ENCODE results near the gene FRMD6.

Gene FRMD6

GRCh38 chr14:51701951-51702350 lies 50.2 kb downstream of the FRMD6 start:
- no peak overlapping the region for H3K27ac ChIP-seq
- no peak for TF ChIP-seq CTCF (conservative IDR thresholded peaks at IDR 0.05)
- TF ChIP-seq ZFX (IDR thresholded peaks at IDR 0.05): no peak

GRCh38 chr14:51703787-51704186 lies 52.1 kb downstream of the FRMD6 start:
- H3K27ac ChIP-seq: no peak overlapping the region
- no peak for TF ChIP-seq CTCF (conservative IDR thresholded peaks at IDR 0.05)

GRCh38 chr14:51704545-51704944 lies 52.8 kb downstream of the FRMD6 start:
- no peak for TF ChIP-seq ZFX (IDR thresholded peaks at IDR 0.05)
- no peak; the same call in 1 of the 2 replicates for TF ChIP-seq CTCF (conservative IDR thresholded peaks at IDR 0.05)
- H3K27ac ChIP-seq: no peak overlapping the region

GRCh38 chr14:51707327-51707726 lies 55.6 kb downstream of the FRMD6 start:
- TF ChIP-seq CTCF (conservative IDR thresholded peaks at IDR 0.05) (no peak), ZFX (IDR thresholded peaks at IDR 0.05) (no peak)
- no peak overlapping the region for H3K27ac ChIP-seq

- no peak overlapping the region for H3K27ac ChIP-seq
Measured at GRCh38 chr14:51711505-51711904, 59.8 kb downstream of the FRMD6 start.

GRCh38 chr14:51715250-51715649 lies 63.5 kb downstream of the FRMD6 start:
- no peak for TF ChIP-seq CTCF (conservative IDR thresholded peaks at IDR 0.05)
- TF ChIP-seq ZFX (IDR thresholded peaks at IDR 0.05): no peak

More at GRCh38 chr14:51711505-51711904, 59.8 kb downstream of the FRMD6 start:
- TF ChIP-seq CTCF (conservative IDR thresholded peaks at IDR 0.05) (no peak), ZFX (IDR thresholded peaks at IDR 0.05) (no peak)

GRCh38 chr14:51715742-51716141 lies 64.0 kb downstream of the FRMD6 start:
- TF ChIP-seq CTCF (conservative IDR thresholded peaks at IDR 0.05): no peak
- no peak for TF ChIP-seq ZFX (IDR thresholded peaks at IDR 0.05)
- no peak overlapping the region for H3K27ac ChIP-seq

More at GRCh38 chr14:51715250-51715649, 63.5 kb downstream of the FRMD6 start:
- no peak overlapping the region for H3K27ac ChIP-seq
